ENCODE data around the gene TTC29. TPM values are rescaled to one million over a fixed set of nuclear protein-coding genes. Genes with fewer than 3 reads are reported as not detected.
"Not testable (repeated sequence)": the region's sequence is repeated elsewhere in the genome, so short reads cannot be mapped to it uniquely, and the experiment has no call there.

Gene TTC29
- total and polyA plus RNA-seq, 2 experiments from 2014 or later, result 0.52 to 0.60 TPM

DNA sequence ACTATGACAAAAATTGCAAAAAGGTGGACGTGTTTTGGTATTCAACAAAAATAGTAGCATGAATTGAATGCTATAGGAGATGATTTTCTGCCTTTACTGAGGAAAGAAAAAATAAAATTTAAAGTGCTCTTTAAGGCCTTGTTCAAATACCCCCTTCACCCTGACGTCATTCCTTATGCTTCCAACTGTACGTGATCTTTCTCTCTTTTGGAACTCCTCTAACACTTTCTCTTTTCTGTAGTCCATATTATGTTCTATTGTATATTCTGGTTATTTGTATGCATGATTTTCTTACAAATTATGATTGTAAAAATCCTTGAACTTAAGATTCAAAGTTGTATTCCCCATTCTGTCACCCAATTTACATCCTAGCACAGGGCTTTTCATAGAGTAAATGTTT lies 206.5 kb downstream of the TTC29 start:
- TF ChIP-seq, protein P1, sequence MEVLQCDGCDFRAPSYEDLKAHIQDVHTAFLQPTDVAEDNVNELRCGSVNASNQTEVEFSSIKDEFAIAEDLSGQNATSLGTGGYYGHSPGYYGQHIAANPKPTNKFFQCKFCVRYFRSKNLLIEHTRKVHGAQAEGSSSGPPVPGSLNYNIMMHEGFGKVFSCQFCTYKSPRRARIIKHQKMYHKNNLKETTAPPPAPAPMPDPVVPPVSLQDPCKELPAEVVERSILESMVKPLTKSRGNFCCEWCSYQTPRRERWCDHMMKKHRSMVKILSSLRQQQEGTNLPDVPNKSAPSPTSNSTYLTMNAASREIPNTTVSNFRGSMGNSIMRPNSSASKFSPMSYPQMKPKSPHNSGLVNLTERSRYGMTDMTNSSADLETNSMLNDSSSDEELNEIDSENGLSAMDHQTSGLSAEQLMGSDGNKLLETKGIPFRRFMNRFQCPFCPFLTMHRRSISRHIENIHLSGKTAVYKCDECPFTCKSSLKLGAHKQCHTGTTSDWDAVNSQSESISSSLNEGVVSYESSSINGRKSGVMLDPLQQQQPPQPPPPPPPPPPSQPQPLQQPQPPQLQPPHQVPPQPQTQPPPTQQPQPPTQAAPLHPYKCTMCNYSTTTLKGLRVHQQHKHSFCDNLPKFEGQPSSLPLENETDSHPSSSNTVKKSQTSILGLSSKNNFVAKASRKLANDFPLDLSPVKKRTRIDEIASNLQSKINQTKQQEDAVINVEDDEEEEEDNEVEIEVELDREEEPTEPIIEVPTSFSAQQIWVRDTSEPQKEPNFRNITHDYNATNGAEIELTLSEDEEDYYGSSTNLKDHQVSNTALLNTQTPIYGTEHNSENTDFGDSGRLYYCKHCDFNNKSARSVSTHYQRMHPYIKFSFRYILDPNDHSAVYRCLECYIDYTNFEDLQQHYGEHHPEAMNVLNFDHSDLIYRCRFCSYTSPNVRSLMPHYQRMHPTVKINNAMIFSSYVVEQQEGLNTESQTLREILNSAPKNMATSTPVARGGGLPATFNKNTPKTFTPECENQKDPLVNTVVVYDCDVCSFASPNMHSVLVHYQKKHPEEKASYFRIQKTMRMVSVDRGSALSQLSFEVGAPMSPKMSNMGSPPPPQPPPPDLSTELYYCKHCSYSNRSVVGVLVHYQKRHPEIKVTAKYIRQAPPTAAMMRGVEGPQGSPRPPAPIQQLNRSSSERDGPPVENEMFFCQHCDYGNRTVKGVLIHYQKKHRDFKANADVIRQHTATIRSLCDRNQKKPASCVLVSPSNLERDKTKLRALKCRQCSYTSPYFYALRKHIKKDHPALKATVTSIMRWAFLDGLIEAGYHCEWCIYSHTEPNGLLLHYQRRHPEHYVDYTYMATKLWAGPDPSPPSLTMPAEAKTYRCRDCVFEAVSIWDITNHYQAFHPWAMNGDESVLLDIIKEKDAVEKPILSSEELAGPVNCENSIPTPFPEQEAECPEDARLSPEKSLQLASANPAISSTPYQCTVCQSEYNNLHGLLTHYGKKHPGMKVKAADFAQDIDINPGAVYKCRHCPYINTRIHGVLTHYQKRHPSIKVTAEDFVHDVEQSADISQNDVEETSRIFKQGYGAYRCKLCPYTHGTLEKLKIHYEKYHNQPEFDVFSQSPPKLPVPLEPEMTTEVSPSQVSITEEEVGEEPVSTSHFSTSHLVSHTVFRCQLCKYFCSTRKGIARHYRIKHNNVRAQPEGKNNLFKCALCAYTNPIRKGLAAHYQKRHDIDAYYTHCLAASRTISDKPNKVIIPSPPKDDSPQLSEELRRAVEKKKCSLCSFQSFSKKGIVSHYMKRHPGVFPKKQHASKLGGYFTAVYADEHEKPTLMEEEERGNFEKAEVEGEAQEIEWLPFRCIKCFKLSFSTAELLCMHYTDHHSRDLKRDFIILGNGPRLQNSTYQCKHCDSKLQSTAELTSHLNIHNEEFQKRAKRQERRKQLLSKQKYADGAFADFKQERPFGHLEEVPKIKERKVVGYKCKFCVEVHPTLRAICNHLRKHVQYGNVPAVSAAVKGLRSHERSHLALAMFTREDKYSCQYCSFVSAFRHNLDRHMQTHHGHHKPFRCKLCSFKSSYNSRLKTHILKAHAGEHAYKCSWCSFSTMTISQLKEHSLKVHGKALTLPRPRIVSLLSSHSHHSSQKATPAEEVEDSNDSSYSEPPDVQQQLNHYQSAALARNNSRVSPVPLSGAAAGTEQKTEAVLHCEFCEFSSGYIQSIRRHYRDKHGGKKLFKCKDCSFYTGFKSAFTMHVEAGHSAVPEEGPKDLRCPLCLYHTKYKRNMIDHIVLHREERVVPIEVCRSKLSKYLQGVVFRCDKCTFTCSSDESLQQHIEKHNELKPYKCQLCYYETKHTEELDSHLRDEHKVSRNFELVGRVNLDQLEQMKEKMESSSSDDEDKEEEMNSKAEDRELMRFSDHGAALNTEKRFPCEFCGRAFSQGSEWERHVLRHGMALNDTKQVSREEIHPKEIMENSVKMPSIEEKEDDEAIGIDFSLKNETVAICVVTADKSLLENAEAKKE (CRISPR knock-in tag; IDR thresholded peaks at IDR 0.05), result no peak
- no peak for TF ChIP-seq NANOG (IDR thresholded peaks at IDR 0.05; ENCODE audit: borderline replicate concordance)
- TF ChIP-seq EZH2 (IDR thresholded peaks at IDR 0.05; ENCODE audit: low read depth, unreplicated experiment), result no peak
- TF ChIP-seq CREB1 (CRISPR knock-in tag; IDR thresholded peaks at IDR 0.05; ENCODE audit: low read depth), result no peak
- TF ChIP-seq, protein P2, sequence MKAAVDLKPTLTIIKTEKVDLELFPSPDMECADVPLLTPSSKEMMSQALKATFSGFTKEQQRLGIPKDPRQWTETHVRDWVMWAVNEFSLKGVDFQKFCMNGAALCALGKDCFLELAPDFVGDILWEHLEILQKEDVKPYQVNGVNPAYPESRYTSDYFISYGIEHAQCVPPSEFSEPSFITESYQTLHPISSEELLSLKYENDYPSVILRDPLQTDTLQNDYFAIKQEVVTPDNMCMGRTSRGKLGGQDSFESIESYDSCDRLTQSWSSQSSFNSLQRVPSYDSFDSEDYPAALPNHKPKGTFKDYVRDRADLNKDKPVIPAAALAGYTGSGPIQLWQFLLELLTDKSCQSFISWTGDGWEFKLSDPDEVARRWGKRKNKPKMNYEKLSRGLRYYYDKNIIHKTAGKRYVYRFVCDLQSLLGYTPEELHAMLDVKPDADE (IDR thresholded peaks at IDR 0.05), result no peak
- Histone ChIP-seq H3K27me3 (ENCODE audit: insufficient read depth) (no peaks in the 10 kb centered on the region), H3F3A (replicated peaks; ENCODE audit: low read depth) (no peaks in the 10 kb centered on the region), H2AFZ (no peak overlapping the region), H3K4me2 (no peak overlapping the region), H3K27ac (ENCODE audit: low read depth) (no peak overlapping the region), H4K20me1 (replicated peaks; ENCODE audit: insufficient read depth) (no peaks in the 10 kb centered on the region), H3K4me3 (no peak overlapping the region), H3K4me1 (ENCODE audit: insufficient read depth) (no peaks in the 10 kb centered on the region), H3K9me2 (ENCODE audit: insufficient read depth) (peaks cover 6% of the 10 kb centered on the region; the same call in 1 of the 2 replicates), H3K36me3 (ENCODE audit: insufficient read depth) (no peaks in the 10 kb centered on the region), H3K79me2 (replicated peaks; ENCODE audit: insufficient read depth) (no peaks in the 10 kb centered on the region)
- DNase-seq (ENCODE audit: low spot score) (no peak), ATAC-seq (no peak)
- Mint-ChIP-seq H3K4me1 (no peaks in the 10 kb centered on the region; the same call in 2 of the 3 replicates), H3K27me3 (ENCODE audit: insufficient read depth, low read depth, poor library complexity) (no peaks in the 10 kb centered on the region), H3K36me3 (ENCODE audit: low read depth) (no peaks in the 10 kb centered on the region), H3K4me3 (no peak overlapping the region), H3K27ac (no peak overlapping the region), H3K9me3 (no peaks in the 10 kb centered on the region)

DNA sequence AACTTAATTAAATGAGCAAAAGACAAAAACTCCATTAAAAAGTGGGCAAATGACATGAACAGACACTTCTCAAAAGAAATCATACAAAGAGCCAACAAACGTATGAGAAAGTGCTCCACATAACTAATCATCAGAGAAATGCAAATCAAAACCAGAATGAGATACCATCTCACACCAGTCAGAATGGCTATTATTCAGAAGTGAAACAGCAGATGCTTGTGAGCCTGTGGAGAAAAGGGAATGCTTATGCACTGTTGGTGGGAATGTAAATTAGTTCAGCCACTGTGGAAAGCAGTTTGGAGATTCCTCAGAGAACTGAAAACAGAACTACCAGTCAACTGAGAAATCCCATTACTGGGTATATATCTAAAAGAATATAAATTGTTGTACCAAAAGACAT lies 222.1 kb downstream of the TTC29 start:
- H3K4me1 Mint-ChIP-seq; DNase-seq (ENCODE audit: low spot score); H3K4me3 Mint-ChIP-seq; H3K4me3 ChIP-seq; H3K4me2 ChIP-seq; H3K27me3 Mint-ChIP-seq (ENCODE audit: insufficient read depth, low read depth, poor library complexity); H3K9me2 ChIP-seq (ENCODE audit: insufficient read depth); H2AFZ ChIP-seq; H3F3A ChIP-seq (replicated peaks; ENCODE audit: low read depth); H3K79me2 ChIP-seq (replicated peaks; ENCODE audit: insufficient read depth); H3K27ac ChIP-seq (ENCODE audit: low read depth); H3K27ac Mint-ChIP-seq; H3K27me3 ChIP-seq (ENCODE audit: insufficient read depth); H3K9me3 Mint-ChIP-seq; ATAC-seq; H3K4me1 ChIP-seq (ENCODE audit: insufficient read depth); H3K36me3 Mint-ChIP-seq (ENCODE audit: low read depth); H4K20me1 ChIP-seq (replicated peaks; ENCODE audit: insufficient read depth); H3K36me3 ChIP-seq (ENCODE audit: insufficient read depth): not testable (repeated sequence)

Data from GM23338 (cell line).